H9 (cell line): ENCODE data around the gene ADH5. TPM values are rescaled to one million over a fixed set of nuclear protein-coding genes. Genes with fewer than 3 reads are reported as not detected.
"Not testable (repeated sequence)": the region's sequence is repeated elsewhere in the genome, so short reads cannot be mapped to it uniquely, and the experiment has no call there.

Experiments
- DNase-seq: peaks from one replicate; pipeline ENCODE4 v3.0.0-alpha.2; 2017
- H2AFZ ChIP-seq: one replicate; pipeline ENCODE4 v1.6.1; 2013; ENCODE audit warnings: mild to moderate bottlenecking, low read length, control low read depth, moderate library complexity
- H2AK5ac ChIP-seq: 2 replicates; pipeline ENCODE4 v1.6.1; 2013; ENCODE audit warnings: low read length, control low read depth, mixed read lengths; ENCODE audit not compliant: insufficient read length
- H2BK120ac ChIP-seq: one replicate; pipeline ENCODE4 v1.6.1; 2013; ENCODE audit warnings: low read depth, mild to moderate bottlenecking, low read length, control low read depth, inconsistent platforms; ENCODE audit not compliant: poor library complexity, severe bottlenecking
- H2BK12ac ChIP-seq: 2 replicates; pipeline ENCODE4 v1.6.1; 2013; ENCODE audit warnings: low read length, control low read depth, mixed read lengths, low read depth; ENCODE audit not compliant: insufficient read length
- H2BK15ac ChIP-seq: 2 replicates; pipeline ENCODE4 v1.6.1; 2013; ENCODE audit warnings: low read depth, low read length, control low read depth
- H2BK20ac ChIP-seq: one replicate; pipeline ENCODE4 v1.6.1; 2013; ENCODE audit warnings: low read depth, mild to moderate bottlenecking, low read length, control low read depth, inconsistent platforms; ENCODE audit not compliant: poor library complexity, severe bottlenecking
- H2BK5ac ChIP-seq: 2 replicates; pipeline ENCODE4 v1.6.1; 2013; ENCODE audit warnings: low read length, control low read depth, mixed read lengths; ENCODE audit not compliant: insufficient read length
- H3K14ac ChIP-seq: 2 replicates; pipeline ENCODE4 v1.6.1; 2013; ENCODE audit warnings: low read length, control low read depth; ENCODE audit not compliant: insufficient read depth
- H3K18ac ChIP-seq: 2 replicates; pipeline ENCODE4 v1.6.1; 2013; ENCODE audit warnings: low read depth, mild to moderate bottlenecking, mixed read lengths, low read length, control low read depth; ENCODE audit not compliant: insufficient read length
- H3K23ac ChIP-seq: 2 replicates; pipeline ENCODE4 v1.6.1; 2013; ENCODE audit warnings: low read length, control low read depth, mixed read lengths, low read depth; ENCODE audit not compliant: insufficient read length
- H3K23me2 ChIP-seq: 2 replicates; pipeline ENCODE4 v1.6.1; 2013; ENCODE audit warnings: low read depth, mild to moderate bottlenecking, mixed read lengths, low read length, control low read depth; ENCODE audit not compliant: insufficient read length, poor library complexity, severe bottlenecking
- H3K27ac ChIP-seq: 2 replicates; pipeline ENCODE4 v1.5.1; 2013; ENCODE audit warnings: low read length, control low read depth, mixed read lengths, low read depth; ENCODE audit not compliant: insufficient read length
- H3K27me3 ChIP-seq: 2 replicates; pipeline ENCODE4 v1.6.1; 2013; ENCODE audit warnings: low read length, control low read depth, inconsistent platforms; ENCODE audit not compliant: insufficient read depth
- H3K4ac ChIP-seq: 2 replicates; pipeline ENCODE4 v1.6.1; 2013; ENCODE audit warnings: low read depth, mild to moderate bottlenecking, control low read depth, inconsistent platforms, low read length, moderate library complexity
- H3K4me1 ChIP-seq: 2 replicates; pipeline ENCODE4 v1.6.1; 2013; ENCODE audit warnings: low read length, control low read depth, inconsistent platforms; ENCODE audit not compliant: insufficient read depth
- H3K4me2 ChIP-seq: 2 replicates; pipeline ENCODE4 v1.6.1; 2013; ENCODE audit warnings: low read length, control low read depth, mixed read lengths; ENCODE audit not compliant: insufficient read length, insufficient read depth
- H3K56ac ChIP-seq: 2 replicates; pipeline ENCODE4 v1.6.1; 2013; ENCODE audit warnings: low read depth, mild to moderate bottlenecking, mixed read lengths, low read length, control low read depth; ENCODE audit not compliant: insufficient read length
- H3K79me1 ChIP-seq: 2 replicates; pipeline ENCODE4 v1.6.1; 2013; ENCODE audit warnings: low read depth, mild to moderate bottlenecking, moderate library complexity, low read length, control low read depth, inconsistent platforms; ENCODE audit not compliant: insufficient read depth, poor library complexity, severe bottlenecking
- H3K79me2 ChIP-seq: 2 replicates; pipeline ENCODE4 v1.6.1; 2013; ENCODE audit warnings: low read length, control low read depth, inconsistent platforms; ENCODE audit not compliant: insufficient read depth
- H3K9ac ChIP-seq: 2 replicates; pipeline ENCODE4 v1.6.1; 2013; ENCODE audit warnings: low read length, control low read depth, mixed read lengths; ENCODE audit not compliant: insufficient read length; ENCODE audit errors: extremely low read depth
- H3K9me3 ChIP-seq: one replicate; pipeline ENCODE4 v1.6.1; 2013; ENCODE audit warnings: low read depth, low read length, inconsistent platforms; ENCODE audit not compliant: control insufficient read depth
- H3T11ph ChIP-seq: one replicate; pipeline ENCODE4 v1.6.1; 2013; ENCODE audit warnings: mild to moderate bottlenecking, low read length, control low read depth, inconsistent platforms
- H4K20me1 ChIP-seq: one replicate; pipeline ENCODE4 v1.6.1; 2013; ENCODE audit not compliant: control insufficient read depth, insufficient read length, insufficient read depth
- H4K5ac ChIP-seq: 2 replicates; pipeline ENCODE4 v1.6.1; 2013; ENCODE audit warnings: low read depth, mild to moderate bottlenecking, mixed read lengths, low read length, control low read depth; ENCODE audit not compliant: insufficient read length
- H4K8ac ChIP-seq: replicated peaks from 2 replicates; pipeline ENCODE4 v1.6.1; 2013; ENCODE audit warnings: low read length, control low read depth, mixed read lengths, low read depth; ENCODE audit not compliant: insufficient read length
- H4K91ac ChIP-seq: 2 replicates; pipeline ENCODE4 v1.6.1; 2013; ENCODE audit warnings: low read depth, mild to moderate bottlenecking, moderate library complexity, mixed read lengths, low read length, control low read depth; ENCODE audit not compliant: insufficient read length
- H3K27ac Mint-ChIP-seq, 3 experiments: 2 replicates in 2 of 3; 3 replicates in 1 of 3; pipeline ENCODE4 v1.8.0; 2020 to 2021; ENCODE audit warnings: mixed read lengths in 3 of 3, mild to moderate bottlenecking in 1 of 3, moderate library complexity in 1 of 3
- H3K27me3 Mint-ChIP-seq: 2 replicates; pipeline ENCODE4 v1.8.0; 2021; ENCODE audit warnings: low read depth, mild to moderate bottlenecking, moderate library complexity, mixed read lengths
- H3K36me3 Mint-ChIP-seq, 3 experiments: 2 replicates in 2 of 3; 3 replicates in 1 of 3; pipeline ENCODE4 v1.8.0; 2020 to 2021; ENCODE audit warnings: low read depth in 3 of 3, mixed read lengths in 3 of 3; ENCODE audit not compliant: insufficient read depth in 1 of 3
- H3K4me1 Mint-ChIP-seq, 2 experiments: 2 replicates each; pipeline ENCODE4 v1.8.0; 2020; ENCODE audit warnings: mixed read lengths in 2 of 2
- H3K4me3 Mint-ChIP-seq, 2 experiments: 2 replicates in 1 of 2; 3 replicates in 1 of 2; pipeline ENCODE4 v1.8.0; 2020 to 2021; ENCODE audit warnings: mild to moderate bottlenecking in 2 of 2, mixed read lengths in 2 of 2, moderate library complexity in 1 of 2
- H3K9me3 Mint-ChIP-seq, 2 experiments: 2 replicates in 1 of 2; 3 replicates in 1 of 2; pipeline ENCODE4 v1.8.0; 2020; ENCODE audit warnings: mild to moderate bottlenecking in 2 of 2, mixed read lengths in 2 of 2, moderate library complexity in 1 of 2
- CTCF ChIP-seq: fragments of 200-600 bp; sonication (generic); conservative IDR thresholded peaks from 3 replicates; pipeline ENCODE4 v1.8.0; 2021; ENCODE audit warnings: antibody characterized with exemption, mild to moderate bottlenecking
- WGBS: extraction: QIAGEN DNeasy Blood & Tissue Kit; methylation state at CpG from one replicate; pipeline ENCODE4 v1.1.7; 2013; ENCODE audit warnings: missing lambda C conversion rate, low lambda C conversion rate, mixed read lengths; ENCODE audit not compliant: insufficient read length; ENCODE audit errors: extremely low coverage; 5-methylcytosine and 5-hydroxymethylcytosine counted together
- total RNA-seq: library from RNA; stranded (reverse); gene quantifications from 2 replicates; pipeline ENCODE4 v1.2.1, GENCODE V29; 2021

ADH5 gene
- total RNA-seq, 1 experiment from 2014 or later, result 284 TPM

- no peak overlapping the region for H2AK5ac ChIP-seq
- no peak overlapping the region for H3K4me2 ChIP-seq
- no peak overlapping the region for H3T11ph ChIP-seq
- no peak overlapping the region for H2BK120ac ChIP-seq
- no peak overlapping the region for H3K4ac ChIP-seq
- no peaks in the 10 kb centered on the region; a peak in 2 of 5 replicates for H3K9me3 Mint-ChIP-seq
- peaks cover 21 to 46% (median 31%) of the 10 kb centered on the region in 3 experiments for H3K36me3 Mint-ChIP-seq
- no peak overlapping the region for H4K91ac ChIP-seq
- no peak overlapping the region for H4K5ac ChIP-seq
- no peak overlapping the region for H2BK12ac ChIP-seq
- H2BK20ac ChIP-seq, result no peak overlapping the region
- no peak overlapping the region for H3K56ac ChIP-seq
- H3K79me1 ChIP-seq, result no peaks in the 10 kb centered on the region
- H3K14ac ChIP-seq, result no peak overlapping the region
- H3K27me3 Mint-ChIP-seq, result no peaks in the 10 kb centered on the region
- TF ChIP-seq CTCF, result no peak
- H3K27ac Mint-ChIP-seq, result peak overlapping the region in 1 of 3 experiments; percentile 64; a peak in 1 of 7 replicates
- H3K9me3 ChIP-seq, result no peaks in the 10 kb centered on the region
- no peak overlapping the region for H3K23ac ChIP-seq
- no peak overlapping the region for H3K18ac ChIP-seq
- no peak overlapping the region for H3K27ac ChIP-seq
- WGBS, result no CpG with 5 or more reads among the region's 1 CpG
- H2BK15ac ChIP-seq, result no peak overlapping the region
- no peak overlapping the region for H3K4me3 Mint-ChIP-seq
- no peaks in the 10 kb centered on the region for H3K4me1 ChIP-seq
- H3K23me2 ChIP-seq, result no peaks in the 10 kb centered on the region
- no peaks in the 10 kb centered on the region for H3K4me1 Mint-ChIP-seq
- no peaks in the 10 kb centered on the region for H4K20me1 ChIP-seq
- no peak overlapping the region for H2AFZ ChIP-seq
- H3K27me3 ChIP-seq, result no peaks in the 10 kb centered on the region
- H3K79me2 ChIP-seq, result no peaks in the 10 kb centered on the region
- no peak overlapping the region for H4K8ac ChIP-seq
- no peak overlapping the region for H3K9ac ChIP-seq
- no peak overlapping the region for H2BK5ac ChIP-seq
- no peak for DNase-seq
These were observed 21.0 kb downstream of the ADH5 start for GRCh38 chr4:99067617-99068016.

- no CpG with 5 or more reads among the region's 2 CpGs for WGBS
- not testable (repeated sequence) for H3K23me2 ChIP-seq, H3K27me3 ChIP-seq
These were observed 23.1 kb downstream of the ADH5 start for GRCh38 chr4:99065521-99065920.

More at GRCh38 chr4:99065521-99065920, 23.1 kb downstream of the ADH5 start:
- not testable (repeated sequence) for H3K4me3 Mint-ChIP-seq, H2AFZ ChIP-seq, H3K23ac ChIP-seq, H2BK12ac ChIP-seq, H3K9me3 ChIP-seq, H3K9me3 Mint-ChIP-seq, H3K4me2 ChIP-seq, H4K20me1 ChIP-seq, H3K79me2 ChIP-seq, H3K27ac Mint-ChIP-seq, H3K14ac ChIP-seq, H2BK15ac ChIP-seq, H2BK120ac ChIP-seq, H4K5ac ChIP-seq, H3K56ac ChIP-seq, H4K8ac ChIP-seq, DNase-seq, H4K91ac ChIP-seq, H3T11ph ChIP-seq, H2BK20ac ChIP-seq, H3K18ac ChIP-seq, H3K27me3 Mint-ChIP-seq, H3K9ac ChIP-seq, H3K4me1 Mint-ChIP-seq, H3K79me1 ChIP-seq, H3K4ac ChIP-seq, H2AK5ac ChIP-seq, H3K4me1 ChIP-seq, H2BK5ac ChIP-seq, H3K27ac ChIP-seq
- H3K36me3 Mint-ChIP-seq, result peaks cover 16 to 41% (median 28%) of the 10 kb centered on the region in 3 experiments; a peak in 6 of 7 replicates
